GM19023 (cell line): ENCODE results near the gene MARK2.

Source experiments
- ATAC-seq: cut with Tn5 transposase; IDR thresholded peaks from one replicate; pipeline ENCODE4 v1.9.1; 2021; ENCODE audit warnings: mild to moderate bottlenecking, moderate library complexity; ENCODE audit not compliant: unreplicated experiment

The MARK2 gene

GRCh38 chr11:63829823-63830489, 9.0 kb upstream of the MARK2 start:
- no peak for ATAC-seq

GRCh38 chr11:63831326-63831725, 7.6 kb upstream of the MARK2 start:
- ATAC-seq = no peak

GRCh38 chr11:63832336-63832735, 6.6 kb upstream of the MARK2 start:
- ATAC-seq = no peak

- no peak for ATAC-seq
Observed at GRCh38 chr11:63833048-63833447, 5.9 kb upstream of the MARK2 start.

GRCh38 chr11:63834535-63835157, 4.3 kb upstream of the MARK2 start:
- ATAC-seq = no peak

GRCh38 chr11:63835158-63835545, 3.8 kb upstream of the MARK2 start:
- ATAC-seq = no peak

- ATAC-seq = no peak
Observed at GRCh38 chr11:63837027-63837688, 1.8 kb upstream of the MARK2 start.

- no peak for ATAC-seq
Observed at GRCh38 chr11:63837739-63838138, 1.2 kb upstream of the MARK2 start.

- ATAC-seq = no peak
Observed at GRCh38 chr11:63838150-63838677, 696 bp upstream of the MARK2 start.

- ATAC-seq = no peak
Observed at GRCh38 chr11:63839508-63840355, 822 bp downstream of the MARK2 start.

- ATAC-seq = no peak
Observed at GRCh38 chr11:63840356-63841060, 1.6 kb downstream of the MARK2 start.

GRCh38 chr11:63841554-63841953, 2.6 kb downstream of the MARK2 start:
- no peak for ATAC-seq

GRCh38 chr11:63843041-63843440, 4.1 kb downstream of the MARK2 start:
- ATAC-seq = no peak

- ATAC-seq = no peak
Observed at GRCh38 chr11:63844836-63845235, 5.9 kb downstream of the MARK2 start.

GRCh38 chr11:63845303-63845702, 6.4 kb downstream of the MARK2 start:
- ATAC-seq = no peak

- no peak for ATAC-seq
Observed at GRCh38 chr11:63845911-63846310, 7.0 kb downstream of the MARK2 start.

- no peak for ATAC-seq
Observed at GRCh38 chr11:63846897-63847296, 8.0 kb downstream of the MARK2 start.

GRCh38 chr11:63847363-63847762, 8.5 kb downstream of the MARK2 start:
- ATAC-seq = no peak

GRCh38 chr11:63849691-63850090, 10.8 kb downstream of the MARK2 start:
- no peak for ATAC-seq

GRCh38 chr11:63850920-63851319, 12.0 kb downstream of the MARK2 start:
- no peak for ATAC-seq

GRCh38 chr11:63851364-63851763, 12.5 kb downstream of the MARK2 start:
- ATAC-seq = no peak
